Stimulated activated CD8-positive, alpha-beta memory T cell treated with anti-CD3 and anti-CD28 coated beads, Interleukin-15, amount 100 ng/mL, for 1 hour (primary cell): Measurements from ENCODE around the gene PTPRG.

Experiments used
- DNase-seq: peaks from one replicate; pipeline ENCODE4 v3.0.0-alpha.2; 2020; ENCODE audit warnings: low read depth

Gene PTPRG

GRCh38 chr3:62065985-62066693 is 504.8 kb downstream of the PTPRG start:
- DNase-seq = no peak

- no peak for DNase-seq
These were observed 507.0 kb downstream of the PTPRG start for GRCh38 chr3:62068337-62068736.

DNA sequence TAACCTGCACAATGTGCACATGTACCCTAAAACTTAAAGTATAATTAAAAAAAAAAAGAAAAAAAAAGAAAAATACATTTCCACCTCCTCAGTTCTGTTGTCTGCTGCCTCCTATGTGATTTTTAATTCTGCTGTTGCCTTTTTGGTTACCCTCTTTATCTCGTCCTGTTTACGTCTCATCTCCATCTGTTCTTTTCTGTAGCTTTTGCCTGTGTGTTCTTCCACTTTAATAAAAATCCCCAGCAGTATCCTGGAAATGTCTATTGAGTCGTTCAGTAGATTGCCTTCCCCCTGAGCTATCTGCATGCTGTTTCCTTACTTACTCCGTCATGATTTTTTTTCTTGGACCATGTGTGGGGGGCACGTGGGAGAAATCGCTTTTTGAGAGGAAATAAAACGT is 509.5 kb downstream of the PTPRG start:
- DNase-seq = no peak

GRCh38 chr3:62073038-62073437 is 511.7 kb downstream of the PTPRG start:
- no peak for DNase-seq

DNA sequence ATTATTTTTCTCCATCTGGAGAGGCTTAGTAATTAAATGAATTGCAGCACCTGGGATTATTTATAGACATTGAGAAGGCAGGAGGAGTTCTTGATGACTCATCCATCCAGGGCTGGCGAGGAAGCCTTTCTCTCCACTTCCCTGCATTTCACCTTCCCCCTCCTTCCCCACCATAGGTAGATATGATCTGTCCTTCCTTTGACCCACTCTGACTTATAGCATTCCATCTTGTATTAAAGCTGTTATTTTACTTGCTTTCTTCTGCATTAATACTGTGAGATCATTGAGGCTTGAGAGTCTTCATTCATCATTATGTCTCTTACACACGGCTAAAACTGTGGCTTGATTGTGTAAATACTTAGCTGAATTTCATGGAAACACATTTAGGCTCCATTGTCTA is 523.2 kb downstream of the PTPRG start:
- DNase-seq = no peak

GRCh38 chr3:62088472-62089104 is 527.2 kb downstream of the PTPRG start:
- no peak for DNase-seq

- DNase-seq = no peak
These were observed 528.7 kb downstream of the PTPRG start for GRCh38 chr3:62090066-62090465.

GRCh38 chr3:62090519-62090918 is 529.1 kb downstream of the PTPRG start:
- DNase-seq = no peak

DNA sequence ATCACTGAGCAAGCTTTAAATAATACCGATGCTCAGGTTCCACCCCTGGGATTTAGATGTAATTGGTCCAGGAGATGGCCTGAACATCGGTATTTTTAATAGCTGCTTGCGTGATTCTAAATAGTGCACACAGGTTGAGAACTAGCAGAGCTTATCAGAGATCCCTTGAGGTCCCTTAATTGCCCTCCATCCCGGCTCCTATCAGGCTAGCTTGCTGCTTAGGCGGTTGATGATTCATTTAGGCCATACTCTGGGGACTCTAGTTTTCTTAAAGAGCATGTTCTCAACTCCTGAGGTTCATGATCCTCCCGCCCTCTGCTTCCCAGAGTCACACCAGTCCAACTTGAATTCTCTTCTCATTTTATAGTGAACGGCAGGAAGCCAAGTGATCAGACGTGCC is 531.7 kb downstream of the PTPRG start:
- no peak for DNase-seq

GRCh38 chr3:62094461-62094860 is 533.1 kb downstream of the PTPRG start:
- DNase-seq = no peak

DNA sequence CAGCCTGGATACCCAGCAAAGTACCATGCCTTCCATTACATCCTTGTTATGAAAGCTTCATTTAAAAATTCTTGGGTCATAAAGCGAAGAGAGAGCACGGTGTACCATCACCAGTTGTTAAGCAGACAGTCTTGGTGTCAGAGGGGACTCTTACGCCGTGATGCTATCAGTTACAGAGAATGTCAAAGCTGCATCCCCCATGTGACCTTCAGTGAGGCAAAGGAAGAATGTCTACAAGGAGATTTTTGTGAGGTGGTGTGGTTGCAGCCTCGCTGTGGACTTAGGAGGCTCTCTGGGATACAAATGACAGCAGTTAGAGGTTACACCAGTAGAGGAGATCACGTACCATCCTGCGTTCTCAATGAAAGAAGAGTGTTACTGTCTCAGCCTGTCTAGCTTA is 533.7 kb downstream of the PTPRG start:
- no peak for DNase-seq

DNA sequence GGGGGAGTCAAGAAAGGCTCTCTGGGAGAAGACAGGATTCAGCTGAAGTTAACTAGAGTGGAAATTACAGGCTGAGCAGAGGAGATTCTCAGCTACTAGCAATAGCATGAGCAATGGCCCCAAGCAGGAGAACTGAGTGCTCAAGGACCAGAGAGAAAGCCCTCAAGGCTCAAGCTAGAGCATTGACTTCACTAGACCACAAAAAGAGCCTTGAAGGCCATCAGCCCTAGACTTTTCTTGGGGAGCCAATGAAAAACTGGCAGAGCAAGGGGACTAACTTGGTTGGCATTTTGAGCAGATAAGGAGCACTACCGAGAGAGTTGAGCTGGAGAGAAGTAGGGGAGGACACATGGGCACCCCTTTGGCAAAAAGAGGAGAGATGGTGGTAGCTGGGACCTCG is 534.4 kb downstream of the PTPRG start:
- no peak for DNase-seq

GRCh38 chr3:62096521-62096920 is 535.1 kb downstream of the PTPRG start:
- DNase-seq = no peak

GRCh38 chr3:62097121-62097520 is 535.8 kb downstream of the PTPRG start:
- no peak for DNase-seq

GRCh38 chr3:62098646-62099365 is 537.4 kb downstream of the PTPRG start:
- no peak for DNase-seq

DNA sequence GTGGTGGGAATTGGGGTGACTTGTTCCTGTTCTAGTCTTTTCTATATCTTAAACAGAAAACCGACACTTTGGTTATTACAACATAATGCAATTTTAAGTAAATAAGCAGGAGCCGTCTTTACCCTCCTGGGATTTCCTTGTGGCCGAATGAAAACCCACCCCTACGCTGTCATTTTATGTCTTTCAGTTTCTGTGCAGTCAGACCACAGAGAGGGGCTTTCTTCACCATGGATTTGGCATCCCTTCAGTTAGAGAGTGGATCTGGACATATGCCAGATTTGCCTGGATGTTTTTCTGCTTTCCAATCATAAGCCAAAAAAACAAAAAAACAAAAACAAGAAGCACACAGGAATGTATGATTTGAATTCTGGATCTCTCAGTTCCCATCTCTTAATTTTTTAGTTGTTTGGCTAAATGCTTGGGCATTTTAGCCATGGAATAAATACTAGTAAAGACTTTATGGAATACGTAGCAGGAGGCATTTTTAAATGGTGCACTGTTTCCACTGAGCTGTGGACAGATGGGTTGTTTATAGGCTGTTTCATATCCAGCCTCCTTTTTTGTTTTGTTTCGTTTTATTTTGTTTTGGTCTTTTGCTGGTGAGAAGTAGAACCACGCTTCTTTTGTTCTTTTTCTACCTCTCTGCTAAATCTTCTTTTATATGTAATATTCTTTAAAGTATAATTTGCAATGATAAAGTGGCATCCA is 539.1 kb downstream of the PTPRG start:
- DNase-seq = no peak

DNA sequence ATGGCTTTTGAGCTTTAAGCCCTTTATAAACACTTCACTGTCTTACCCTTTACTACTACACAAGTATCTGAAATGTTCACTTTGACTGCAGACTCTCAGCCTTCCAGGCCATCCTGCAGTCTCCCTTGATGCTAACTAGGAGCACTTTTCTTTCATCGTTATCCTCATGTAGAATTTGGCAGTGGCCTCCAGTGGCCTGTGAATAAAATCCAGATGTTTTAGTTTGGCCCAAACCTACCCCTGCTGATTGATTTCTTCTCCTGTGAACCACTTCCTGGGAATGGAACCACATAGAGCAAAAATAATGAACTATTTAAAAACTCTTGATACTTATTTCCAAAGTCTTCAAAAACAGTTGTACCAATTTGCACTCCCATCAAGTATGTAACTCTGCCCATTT is 540.1 kb downstream of the PTPRG start:
- DNase-seq = no peak

DNA sequence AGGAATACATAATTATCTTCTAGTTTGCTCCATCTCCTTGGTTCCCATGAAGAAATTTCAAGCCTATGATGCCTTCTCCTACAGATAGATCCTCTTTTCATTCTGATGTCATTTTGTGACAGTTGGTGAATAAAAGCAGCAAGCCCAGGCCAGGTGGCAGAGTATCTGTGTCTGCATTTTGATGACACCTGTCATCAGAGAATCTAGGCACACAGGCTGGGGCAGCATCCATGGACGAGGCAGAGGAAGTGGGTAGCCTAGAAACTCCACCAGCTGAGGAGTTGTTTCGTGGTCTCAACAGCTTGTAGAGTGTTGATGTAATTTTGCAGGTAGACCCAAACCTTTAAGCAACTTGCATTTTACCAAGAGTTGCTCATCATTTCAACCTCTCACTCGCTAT is 542.2 kb downstream of the PTPRG start:
- DNase-seq = no peak

- no peak for DNase-seq
These were observed 548.2 kb downstream of the PTPRG start for GRCh38 chr3:62109534-62109933.

- DNase-seq = no peak
These were observed 549.3 kb downstream of the PTPRG start for GRCh38 chr3:62110443-62111225.

DNA sequence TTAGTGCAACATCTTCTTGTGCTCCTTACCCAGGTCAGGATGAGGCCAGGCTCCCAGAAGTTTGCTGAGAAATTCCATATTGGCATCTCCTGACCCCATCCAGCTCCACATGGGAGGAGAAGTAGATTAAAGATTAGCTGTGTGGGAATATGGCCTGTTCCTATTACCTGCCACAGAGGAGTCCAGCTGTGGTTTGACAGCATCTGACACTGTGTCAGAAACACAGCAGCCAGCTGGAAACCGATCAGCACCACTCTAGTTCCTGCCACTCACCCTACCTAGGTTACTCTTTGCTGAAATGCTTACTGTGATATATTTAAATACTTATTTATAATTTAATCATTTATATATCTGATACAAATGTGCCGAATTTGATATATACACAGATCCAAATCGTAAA is 551.7 kb downstream of the PTPRG start:
- DNase-seq = no peak

- no peak for DNase-seq
These were observed 553.4 kb downstream of the PTPRG start for GRCh38 chr3:62114763-62115162.
